HG03565 (cell line): ENCODE results near the gene DNAJC28.
A peak's percentile ranks its signal among the peaks of the same experiment; 100 is the strongest.

Experiments used
- ATAC-seq: cut with Tn5 transposase; IDR thresholded peaks from one replicate; pipeline ENCODE4 v1.9.1; 2021; ENCODE audit warnings: mild to moderate bottlenecking, moderate library complexity; ENCODE audit not compliant: unreplicated experiment

DNAJC28 gene

GRCh38 chr21:33441489-33442477, 49.7 kb downstream of the DNAJC28 start:
- ATAC-seq: peak; percentile 43
